ENCODE results near the gene SPEF1. TPM values are rescaled to one million over a fixed set of nuclear protein-coding genes. Genes with fewer than 3 reads are reported as not detected.

The SPEF1 gene
- total RNA-seq, 2 experiments from 2014 or later: 0.14 TPM; not detected in 1

GRCh38 chr20:3749087-3749688, 32.1 kb downstream of the SPEF1 start:
- ATAC-seq: no peak
- intact Hi-C loops (cut with DNase I, micrococcal nuclease): loop anchor here in 1 of 2 experiments (1.0 kb wide), 1 partner anchor 73 kb away; no protein-coding TSS in a partner anchor
- Mint-ChIP-seq H3K27me3 (peaks cover 3% of the 10 kb centered on the region), H3K9me3 (ENCODE audit: low read depth) (no peaks in the 10 kb centered on the region), H3K4me3 (no peak overlapping the region), H3K36me3 (ENCODE audit: low read depth) (peaks cover 2% of the 10 kb centered on the region), H3K27ac (no peak overlapping the region), H3K4me1 (peaks cover 16% of the 10 kb centered on the region)
- no peak for DNase-seq
- ChIA-PET POLR2A (no interaction called here), CTCF (interaction anchor here (0.6 to 1.2 kb wide), 8 partner anchors 9 to 1021 kb away, joined by 3 to 5 read pairs (median 3); no protein-coding TSS in a partner anchor)

- no peak for ATAC-seq
- H3K9me3 Mint-ChIP-seq (ENCODE audit: low read depth): no peaks in the 10 kb centered on the region
- H3K27me3 Mint-ChIP-seq: peaks cover 3% of the 10 kb centered on the region
- no peak for DNase-seq
- intact Hi-C loops (cut with DNase I, micrococcal nuclease): no loop called here
- ChIA-PET CTCF (interaction anchor here (1.0 to 1.6 kb wide), 4 partner anchors 18 to 97 kb away, joined by 3 to 6 read pairs (median 4); no protein-coding TSS in a partner anchor), POLR2A (interaction anchor here (0.7 to 1.1 kb wide), 2 partner anchors 19 to 35 kb away, joined by 3 read pairs; partner anchors contain the start of gene ADISSP)
- no peak overlapping the region for H3K27ac Mint-ChIP-seq
- H3K36me3 Mint-ChIP-seq (ENCODE audit: low read depth): no peaks in the 10 kb centered on the region
- peaks cover 16% of the 10 kb centered on the region for H3K4me1 Mint-ChIP-seq
- H3K4me3 Mint-ChIP-seq: no peak overlapping the region
These were observed 33.2 kb downstream of the SPEF1 start for GRCh38 chr20:3748073-3748472.

GRCh38 chr20:3747471-3747870, 33.8 kb downstream of the SPEF1 start:
- no peak for ATAC-seq
- Mint-ChIP-seq H3K27me3 (peaks cover 3% of the 10 kb centered on the region), H3K27ac (no peak overlapping the region), H3K9me3 (ENCODE audit: low read depth) (no peaks in the 10 kb centered on the region), H3K36me3 (ENCODE audit: low read depth) (no peaks in the 10 kb centered on the region), H3K4me1 (peaks cover 14% of the 10 kb centered on the region), H3K4me3 (no peak overlapping the region)
- ChIA-PET POLR2A (no interaction called here), CTCF (interaction anchor here (1.0 to 1.6 kb wide), 3 partner anchors 19 to 70 kb away, joined by 3 to 6 read pairs (median 6); no protein-coding TSS in a partner anchor)
- no peak for DNase-seq
- intact Hi-C loops (cut with DNase I, micrococcal nuclease): no loop called here

- POLR2A ChIA-PET: no interaction called here
- ATAC-seq: no peak
- Mint-ChIP-seq H3K4me1 (peaks cover 10% of the 10 kb centered on the region), H3K27ac (no peak overlapping the region), H3K9me3 (ENCODE audit: low read depth) (no peaks in the 10 kb centered on the region), H3K27me3 (peaks cover under 1% of the 10 kb centered on the region), H3K4me3 (no peak overlapping the region), H3K36me3 (ENCODE audit: low read depth) (no peaks in the 10 kb centered on the region)
- intact Hi-C loops (cut with DNase I, micrococcal nuclease): no loop called here
- CTCF ChIA-PET: interaction anchor here (0.5 to 1.0 kb wide), 6 partner anchors 8 to 85 kb away, joined by 3 to 4 read pairs (median 3); partner anchors contain the start of gene SIGLEC1
- no peak for DNase-seq
These were observed 35.5 kb downstream of the SPEF1 start for GRCh38 chr20:3745686-3746173.

- no peak overlapping the region for H3K27ac Mint-ChIP-seq
- peak; percentile 89 for DNase-seq
- no peaks in the 10 kb centered on the region for H3K27me3 Mint-ChIP-seq
- no peaks in the 10 kb centered on the region for H3K36me3 Mint-ChIP-seq (ENCODE audit: low read depth)
- ATAC-seq: peak; percentile 90
- CTCF ChIA-PET: interaction anchor here (0.5 to 1.0 kb wide), 9 partner anchors 9 to 85 kb away, joined by 3 to 4 read pairs (median 3); partner anchors contain the start of gene SIGLEC1
- POLR2A ChIA-PET: no interaction called here
- H3K4me1 Mint-ChIP-seq: peaks cover 10% of the 10 kb centered on the region
- no peaks in the 10 kb centered on the region for H3K9me3 Mint-ChIP-seq (ENCODE audit: low read depth)
- intact Hi-C loops (cut with DNase I, micrococcal nuclease): no loop called here
- peak overlapping the region; percentile 46 for H3K4me3 Mint-ChIP-seq
These were observed 36.2 kb downstream of the SPEF1 start for GRCh38 chr20:3744806-3745685.

GRCh38 chr20:3744037-3744436, 37.2 kb downstream of the SPEF1 start:
- no peaks in the 10 kb centered on the region for H3K27me3 Mint-ChIP-seq
- intact Hi-C loops (cut with DNase I, micrococcal nuclease): no loop called here
- CTCF ChIA-PET: interaction anchor here (1.1 kb wide), 1 partner anchor 11 kb away, joined by 3 read pairs; no protein-coding TSS in a partner anchor
- H3K36me3 Mint-ChIP-seq (ENCODE audit: low read depth): no peaks in the 10 kb centered on the region
- POLR2A ChIA-PET: no interaction called here
- no peak for DNase-seq
- peaks cover 10% of the 10 kb centered on the region for H3K4me1 Mint-ChIP-seq
- H3K27ac Mint-ChIP-seq: no peak overlapping the region
- no peak overlapping the region for H3K4me3 Mint-ChIP-seq
- ATAC-seq: no peak
- no peaks in the 10 kb centered on the region for H3K9me3 Mint-ChIP-seq (ENCODE audit: low read depth)

GRCh38 chr20:3743251-3743650, 38.0 kb downstream of the SPEF1 start:
- CTCF ChIA-PET: interaction anchor here (0.7 to 1.1 kb wide), 2 partner anchors 12 to 56 kb away, joined by 3 read pairs; no protein-coding TSS in a partner anchor
- Mint-ChIP-seq H3K4me1 (peaks cover 10% of the 10 kb centered on the region), H3K4me3 (no peak overlapping the region), H3K27ac (no peak overlapping the region), H3K9me3 (ENCODE audit: low read depth) (no peaks in the 10 kb centered on the region), H3K36me3 (ENCODE audit: low read depth) (no peaks in the 10 kb centered on the region), H3K27me3 (no peaks in the 10 kb centered on the region)
- no peak for ATAC-seq
- POLR2A ChIA-PET: interaction anchor here (1.2 kb wide), 1 partner anchor 34 kb away, joined by 5 read pairs; no protein-coding TSS in a partner anchor
- DNase-seq: no peak
- intact Hi-C loops (cut with DNase I, micrococcal nuclease): no loop called here

GRCh38 chr20:3741836-3742458, 39.3 kb downstream of the SPEF1 start:
- POLR2A ChIA-PET: interaction anchor here (0.6 to 1.2 kb wide), 3 partner anchors 9 to 35 kb away, joined by 4 to 5 read pairs (median 5); no protein-coding TSS in a partner anchor
- ATAC-seq (no peak), DNase-seq (no peak)
- intact Hi-C loops (cut with DNase I, micrococcal nuclease): no loop called here
- Mint-ChIP-seq H3K9me3 (ENCODE audit: low read depth) (no peaks in the 10 kb centered on the region), H3K36me3 (ENCODE audit: low read depth) (no peaks in the 10 kb centered on the region), H3K4me1 (peaks cover 10% of the 10 kb centered on the region), H3K4me3 (no peak overlapping the region), H3K27me3 (no peaks in the 10 kb centered on the region), H3K27ac (no peak overlapping the region)
- CTCF ChIA-PET: interaction anchor here (0.8 to 1.2 kb wide), 3 partner anchors 20 to 728 kb away, joined by 3 to 4 read pairs (median 4); no protein-coding TSS in a partner anchor

- Mint-ChIP-seq H3K9me3 (ENCODE audit: low read depth) (no peaks in the 10 kb centered on the region), H3K4me1 (peaks cover 10% of the 10 kb centered on the region), H3K27ac (no peak overlapping the region), H3K4me3 (no peak overlapping the region), H3K27me3 (no peaks in the 10 kb centered on the region), H3K36me3 (ENCODE audit: low read depth) (no peaks in the 10 kb centered on the region)
- POLR2A ChIA-PET: interaction anchor here (0.6 kb wide), 1 partner anchor 10 kb away, joined by 4 read pairs; no protein-coding TSS in a partner anchor
- ATAC-seq (no peak), DNase-seq (no peak)
- intact Hi-C loops (cut with DNase I, micrococcal nuclease): no loop called here
- CTCF ChIA-PET: interaction anchor here (0.8 to 1.2 kb wide), 4 partner anchors 9 to 730 kb away, joined by 4 to 5 read pairs (median 4); no protein-coding TSS in a partner anchor
These were observed 40.5 kb downstream of the SPEF1 start for GRCh38 chr20:3740615-3741301.

- ATAC-seq (no peak), DNase-seq (no peak)
- no peaks in the 10 kb centered on the region for H3K9me3 Mint-ChIP-seq (ENCODE audit: low read depth)
- peaks cover 4% of the 10 kb centered on the region for H3K4me1 Mint-ChIP-seq
- POLR2A ChIA-PET: no interaction called here
- CTCF ChIA-PET: interaction anchor here (1.0 kb wide), 1 partner anchor 10 kb away, joined by 5 read pairs; no protein-coding TSS in a partner anchor
- H3K4me3 Mint-ChIP-seq: no peak overlapping the region
- intact Hi-C loops (cut with DNase I, micrococcal nuclease): no loop called here
- no peak overlapping the region for H3K27ac Mint-ChIP-seq
- H3K27me3 Mint-ChIP-seq: peaks cover 2% of the 10 kb centered on the region
- no peaks in the 10 kb centered on the region for H3K36me3 Mint-ChIP-seq (ENCODE audit: low read depth)
These were observed 41.3 kb downstream of the SPEF1 start for GRCh38 chr20:3739926-3740451.

Measured in activated CD4-positive, alpha-beta T cell treated with anti-CD3 and anti-CD28 coated beads for 36 hours (primary cell).